Measurements from ENCODE around the gene NT5DC2. TPM values are rescaled to one million over a fixed set of nuclear protein-coding genes. Genes with fewer than 3 reads are reported as not detected.

NT5DC2 gene
- total RNA-seq, 1 donor from 2014 or later = 75.6 TPM

DNA sequence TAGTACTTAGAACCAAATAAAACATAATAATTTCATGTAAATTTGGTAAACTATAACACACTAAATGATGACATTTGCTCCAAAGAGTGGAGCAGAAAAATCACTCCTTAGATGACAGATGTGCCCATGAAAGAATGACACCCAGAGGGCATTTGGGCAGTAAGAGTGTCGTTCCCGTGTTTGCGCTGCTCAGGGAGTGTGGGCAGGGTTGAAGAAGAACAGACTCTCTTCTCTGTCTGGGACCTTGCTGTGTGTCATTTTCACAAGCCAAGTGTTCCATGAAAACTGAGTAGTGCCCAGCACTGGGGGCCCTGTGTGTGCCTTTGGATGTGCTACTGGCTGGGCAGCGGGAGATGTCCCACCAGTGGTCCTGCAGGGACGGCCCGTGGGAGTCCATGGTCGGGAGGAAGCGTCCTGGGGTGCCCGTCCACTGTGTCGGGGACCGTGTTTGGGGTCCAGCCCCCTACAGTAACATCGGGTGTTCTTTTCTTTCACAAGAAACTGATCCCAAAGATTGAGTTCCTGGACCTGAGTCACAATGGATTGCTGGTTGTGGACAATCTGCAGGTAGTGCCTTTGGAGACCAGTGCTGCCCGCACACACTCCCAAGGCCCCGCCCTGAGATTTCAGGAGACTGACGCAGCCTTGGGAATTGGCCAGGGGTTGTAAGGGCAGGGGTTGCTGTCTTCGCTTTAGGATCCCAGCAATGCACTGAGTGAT, 56.4 kb downstream of the NT5DC2 start:
- Mint-ChIP-seq H3K4me3 (no peak overlapping the region), H3K9me3 (no peaks in the 10 kb centered on the region), H3K4me1 (no peaks in the 10 kb centered on the region), H3K36me3 (ENCODE audit: low read depth) (peaks cover 62% of the 10 kb centered on the region), H3K27ac (no peak overlapping the region), H3K27me3 (no peaks in the 10 kb centered on the region)
- no peak for DNase-seq
- intact Hi-C loops (cut with micrococcal nuclease) = no loop called here

Other genes starting within 250 kb of the NT5DC2 start
- 16.3 and 17.4 TPM in 2 replicates for gene GLYCTK, start 246.0 kb downstream of the NT5DC2 start, total RNA-seq
- 9.9 and 10.6 TPM in 2 replicates for gene DNAH1, start 217.5 kb downstream of the NT5DC2 start, total RNA-seq
- gene BAP1, start 123.8 kb downstream of the NT5DC2 start, total RNA-seq = 101 and 102 TPM in 2 replicates
- 10.6 and 10.8 TPM in 2 replicates for gene PHF7, start 123.2 kb downstream of the NT5DC2 start, total RNA-seq
- gene SEMA3G, start 88.8 kb downstream of the NT5DC2 start, total RNA-seq = 0.05 and 0.21 TPM in 2 replicates
- 1.2 and 1.5 TPM in 2 replicates for gene TNNC1, start 79.8 kb downstream of the NT5DC2 start, total RNA-seq
- 72.6 and 75.5 TPM in 2 replicates for gene NISCH, start 78.3 kb downstream of the NT5DC2 start, total RNA-seq
- 0.07 TPM in 1 of 2 replicates, not detected in the other for gene STAB1, start 38.5 kb downstream of the NT5DC2 start, total RNA-seq
- gene UQCC5, start 2.7 kb upstream of the NT5DC2 start, total RNA-seq = 13.8 TPM in 2 replicates
- 65.7 and 67.8 TPM in 2 replicates for gene PBRM1, start 152.1 kb upstream of the NT5DC2 start, total RNA-seq
- 254 and 267 TPM in 2 replicates for gene GNL3, start 152.2 kb upstream of the NT5DC2 start, total RNA-seq
- 38.7 and 39.0 TPM in 2 replicates for gene GLT8D1, start 171.9 kb upstream of the NT5DC2 start, total RNA-seq
- 134 and 135 TPM in 2 replicates for gene SPCS1, start 172.2 kb upstream of the NT5DC2 start, total RNA-seq
- 29.4 and 30.3 TPM in 2 replicates for gene NEK4, start 237.1 kb upstream of the NT5DC2 start, total RNA-seq
- gene ITIH1, start 243.7 kb upstream of the NT5DC2 start, total RNA-seq = not detected in 2 replicates